D721Med (cell line): ENCODE data around the gene GCNT1.

Experiments used
- DNase-seq: peaks from one replicate; pipeline ENCODE4 v3.0.0; 2011; ENCODE audit warnings: low spot score; ENCODE audit not compliant: insufficient read length
- FAIRE-seq: peaks from 2 replicates; lab custom pipeline; 2011; peaks lifted over from hg19 to GRCh38; lab: Jason Lieb, UNC
- TF ChIP-seq, protein P1 (sequence below): IDR thresholded peaks from 2 replicates; pipeline ENCODE4 v1.5.1; 2012; ENCODE audit warnings: mild to moderate bottlenecking, control low read depth; ENCODE audit not compliant: insufficient read depth; ENCODE audit errors: missing control alignments

The GCNT1 gene

DNA sequence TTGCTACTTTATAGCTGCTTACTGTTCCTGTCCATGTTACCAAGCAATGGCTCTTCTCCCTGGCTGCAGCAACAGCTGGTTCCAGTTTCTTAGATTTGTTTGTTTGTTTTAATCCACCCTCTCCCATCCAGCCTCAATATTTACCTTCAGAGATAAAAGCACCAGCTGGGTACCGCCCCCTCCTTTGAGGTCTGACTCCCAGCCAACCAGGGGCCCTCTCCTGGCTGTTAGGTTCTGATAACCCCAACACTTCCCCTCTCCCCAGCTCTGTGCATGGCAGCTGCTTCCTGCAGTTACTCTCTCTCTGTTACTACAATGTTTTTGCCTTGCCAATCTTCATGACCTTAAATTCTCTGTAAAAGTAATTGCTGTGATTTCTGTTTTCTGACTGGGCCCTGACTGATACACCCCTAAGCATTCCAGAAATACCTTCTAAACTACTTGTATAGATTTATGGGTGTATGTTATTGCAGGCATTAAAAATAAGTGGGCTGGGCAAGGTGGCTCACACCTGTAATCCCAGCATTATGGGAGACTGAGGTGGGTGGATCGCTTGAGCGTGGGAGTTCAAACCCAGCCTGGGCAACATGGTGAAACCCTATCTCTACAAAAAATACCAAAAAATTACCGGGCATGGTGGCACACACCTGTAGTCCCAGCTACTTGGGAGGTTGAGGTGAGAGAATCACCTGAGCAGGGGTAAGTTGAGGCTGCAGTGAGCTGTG lies 2.6 kb upstream of the GCNT1 start:
- TF ChIP-seq, protein P1, sequence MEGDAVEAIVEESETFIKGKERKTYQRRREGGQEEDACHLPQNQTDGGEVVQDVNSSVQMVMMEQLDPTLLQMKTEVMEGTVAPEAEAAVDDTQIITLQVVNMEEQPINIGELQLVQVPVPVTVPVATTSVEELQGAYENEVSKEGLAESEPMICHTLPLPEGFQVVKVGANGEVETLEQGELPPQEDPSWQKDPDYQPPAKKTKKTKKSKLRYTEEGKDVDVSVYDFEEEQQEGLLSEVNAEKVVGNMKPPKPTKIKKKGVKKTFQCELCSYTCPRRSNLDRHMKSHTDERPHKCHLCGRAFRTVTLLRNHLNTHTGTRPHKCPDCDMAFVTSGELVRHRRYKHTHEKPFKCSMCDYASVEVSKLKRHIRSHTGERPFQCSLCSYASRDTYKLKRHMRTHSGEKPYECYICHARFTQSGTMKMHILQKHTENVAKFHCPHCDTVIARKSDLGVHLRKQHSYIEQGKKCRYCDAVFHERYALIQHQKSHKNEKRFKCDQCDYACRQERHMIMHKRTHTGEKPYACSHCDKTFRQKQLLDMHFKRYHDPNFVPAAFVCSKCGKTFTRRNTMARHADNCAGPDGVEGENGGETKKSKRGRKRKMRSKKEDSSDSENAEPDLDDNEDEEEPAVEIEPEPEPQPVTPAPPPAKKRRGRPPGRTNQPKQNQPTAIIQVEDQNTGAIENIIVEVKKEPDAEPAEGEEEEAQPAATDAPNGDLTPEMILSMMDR: no peak
- no peak for DNase-seq
- no peak for FAIRE-seq

DNA sequence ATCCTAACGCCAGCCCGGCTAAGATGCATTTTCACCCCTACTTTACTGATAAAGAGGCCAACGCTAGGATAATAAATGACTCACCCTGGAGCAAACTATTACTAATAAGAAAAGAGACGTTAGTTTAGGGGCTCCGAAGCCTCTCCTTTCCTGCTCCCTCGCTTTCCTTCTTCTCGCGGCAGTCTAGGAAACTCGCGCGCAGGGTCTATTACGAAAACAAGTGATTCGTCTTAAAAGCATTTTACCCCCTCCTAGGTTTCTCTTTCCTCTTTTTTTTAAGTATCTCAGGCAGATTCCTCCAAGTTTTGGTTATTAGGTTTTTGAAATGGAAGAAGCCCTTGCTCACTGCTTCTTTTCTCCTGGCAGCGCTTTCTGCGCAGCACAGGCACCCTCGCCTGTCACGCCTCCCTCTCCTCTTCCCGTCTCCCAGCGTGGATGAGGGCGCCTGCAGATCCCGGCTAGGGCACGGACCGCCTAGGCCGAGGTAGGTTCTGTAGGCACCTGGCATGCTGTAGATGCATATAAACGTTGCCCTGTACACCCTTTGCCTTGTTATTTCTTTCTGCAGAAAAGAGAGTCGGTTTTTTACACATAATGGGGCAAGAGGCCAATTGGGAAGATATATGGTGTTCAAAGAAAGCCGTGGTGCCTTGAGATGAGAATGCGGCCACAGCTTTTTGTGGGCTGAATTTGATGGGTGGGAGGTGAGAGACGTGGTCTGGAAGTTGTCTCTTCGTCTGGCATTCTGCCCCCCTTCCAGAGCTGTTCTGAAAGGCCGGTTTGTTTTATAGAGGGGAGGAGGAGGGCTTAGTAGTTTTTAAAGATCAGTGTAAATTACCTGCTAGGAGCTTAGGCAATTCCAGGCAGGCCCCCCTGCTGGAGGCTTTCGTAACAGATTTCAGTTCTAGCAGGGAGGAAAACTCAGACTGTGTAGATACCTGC lies 983 bp downstream of the GCNT1 start:
- TF ChIP-seq, protein P1: no peak
- DNase-seq (peak; percentile 15), FAIRE-seq (no peak)

DNA sequence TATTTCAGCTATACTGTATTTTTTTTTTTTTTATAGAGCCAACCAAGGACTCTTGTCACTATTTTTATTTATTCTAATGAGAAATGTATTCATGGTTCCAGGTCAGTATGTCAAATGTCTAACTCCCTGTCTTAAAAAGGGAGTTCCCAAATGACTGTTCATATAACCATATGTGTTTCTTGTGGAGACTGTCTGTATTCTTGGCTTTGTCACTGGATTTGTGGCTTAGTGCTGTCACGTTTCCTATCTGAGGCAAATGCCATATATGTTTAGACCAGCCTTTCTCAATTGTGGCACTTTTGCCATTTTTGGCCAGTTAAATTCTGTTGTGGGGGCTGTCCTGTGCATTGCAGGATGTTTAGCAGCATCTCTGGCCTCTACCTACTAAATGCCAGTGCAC lies 3.1 kb downstream of the GCNT1 start:
- no peak for DNase-seq
- TF ChIP-seq, protein P1: no peak
- no peak for FAIRE-seq

DNA sequence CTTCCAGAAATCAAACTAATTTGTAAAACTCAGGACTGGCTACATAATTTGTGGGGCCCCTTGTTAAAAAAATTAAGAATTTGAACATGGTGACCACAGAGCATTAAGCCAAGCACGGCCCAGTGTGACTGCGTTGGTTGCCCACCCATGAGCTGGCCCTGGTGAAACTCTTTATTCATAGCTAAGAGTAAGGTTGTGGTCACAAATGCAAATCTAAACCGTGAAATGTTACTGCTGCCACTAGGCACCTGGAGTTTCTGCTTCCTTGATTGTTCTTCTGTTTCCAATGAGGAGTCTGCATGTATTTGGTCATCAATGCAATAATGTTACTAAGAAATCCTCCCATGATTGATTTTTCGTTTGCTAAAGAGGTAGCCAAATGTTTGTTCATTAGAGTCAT lies 4.2 kb downstream of the GCNT1 start:
- DNase-seq (no peak), FAIRE-seq (no peak)
- TF ChIP-seq, protein P1: no peak

DNA sequence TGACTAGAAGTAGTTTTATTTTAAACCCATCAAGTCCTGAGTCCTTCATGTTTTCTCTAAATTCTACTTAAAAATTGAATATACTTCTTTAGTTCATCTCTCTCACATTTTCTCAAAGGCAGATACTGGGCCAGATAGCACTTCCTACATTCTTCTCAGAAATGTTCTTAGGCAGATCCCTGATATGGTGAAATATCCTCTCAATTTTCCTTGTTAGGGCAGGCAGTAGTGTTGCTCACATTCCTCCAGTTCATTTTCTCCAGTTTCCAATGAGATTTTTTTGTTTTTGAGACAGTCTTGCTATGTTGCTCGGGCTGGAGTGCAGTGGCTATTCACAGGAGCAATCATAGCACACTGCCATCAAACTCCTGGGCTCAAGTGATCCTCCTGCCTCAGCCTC lies 5.7 kb downstream of the GCNT1 start:
- TF ChIP-seq, protein P1: no peak
- FAIRE-seq (no peak), DNase-seq (no peak)

DNA sequence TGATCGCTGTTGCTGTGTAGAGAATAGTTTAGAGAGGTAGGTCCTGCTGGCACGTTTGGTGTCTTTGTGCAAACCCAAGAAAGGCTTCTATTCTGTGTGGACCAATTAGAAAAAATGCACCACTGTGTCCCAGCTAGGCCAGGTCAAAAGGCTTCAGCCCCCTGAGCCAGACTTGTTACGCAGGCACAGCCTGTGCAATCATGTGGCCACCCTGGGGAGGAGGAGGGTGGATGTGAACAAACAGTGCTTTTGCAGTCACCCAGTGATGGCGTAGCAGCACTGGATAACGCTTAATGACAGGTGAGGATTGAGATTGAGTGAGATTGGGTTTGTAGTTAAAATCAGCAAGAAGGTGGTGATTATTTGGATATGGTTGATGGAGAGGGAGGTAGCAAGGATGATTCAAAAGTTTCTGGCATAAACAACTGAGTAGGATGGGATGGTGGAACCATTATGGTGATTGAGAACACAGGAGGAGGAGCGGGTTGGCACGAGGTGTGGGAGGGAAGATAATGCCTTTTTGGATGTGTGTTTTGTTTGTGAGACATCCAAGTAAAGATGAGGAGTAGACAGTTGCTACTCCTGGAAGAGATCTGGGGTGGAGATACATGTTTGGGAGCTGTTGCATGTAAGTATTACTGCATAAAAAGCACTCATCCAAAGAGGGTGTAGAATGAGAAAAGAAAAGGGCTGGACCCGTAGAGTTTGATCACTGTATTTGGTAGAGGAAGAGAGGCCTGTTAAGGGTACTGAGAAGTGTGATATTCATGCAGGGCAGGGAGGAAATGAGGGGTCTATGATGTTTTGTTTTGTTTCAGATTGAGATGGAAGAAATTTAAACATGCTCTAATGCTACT lies 6.7 kb downstream of the GCNT1 start:
- DNase-seq: no peak
- FAIRE-seq: no peak
- TF ChIP-seq, protein P1: no peak
